Measurements from ENCODE around the gene CYP27C1.
"Not testable (repeated sequence)": the region's sequence is repeated elsewhere in the genome, so short reads cannot be mapped to it uniquely, and the experiment has no call there.

Gene CYP27C1, protein sequence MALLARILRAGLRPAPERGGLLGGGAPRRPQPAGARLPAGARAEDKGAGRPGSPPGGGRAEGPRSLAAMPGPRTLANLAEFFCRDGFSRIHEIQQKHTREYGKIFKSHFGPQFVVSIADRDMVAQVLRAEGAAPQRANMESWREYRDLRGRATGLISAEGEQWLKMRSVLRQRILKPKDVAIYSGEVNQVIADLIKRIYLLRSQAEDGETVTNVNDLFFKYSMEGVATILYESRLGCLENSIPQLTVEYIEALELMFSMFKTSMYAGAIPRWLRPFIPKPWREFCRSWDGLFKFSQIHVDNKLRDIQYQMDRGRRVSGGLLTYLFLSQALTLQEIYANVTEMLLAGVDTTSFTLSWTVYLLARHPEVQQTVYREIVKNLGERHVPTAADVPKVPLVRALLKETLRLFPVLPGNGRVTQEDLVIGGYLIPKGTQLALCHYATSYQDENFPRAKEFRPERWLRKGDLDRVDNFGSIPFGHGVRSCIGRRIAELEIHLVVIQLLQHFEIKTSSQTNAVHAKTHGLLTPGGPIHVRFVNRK

DNA sequence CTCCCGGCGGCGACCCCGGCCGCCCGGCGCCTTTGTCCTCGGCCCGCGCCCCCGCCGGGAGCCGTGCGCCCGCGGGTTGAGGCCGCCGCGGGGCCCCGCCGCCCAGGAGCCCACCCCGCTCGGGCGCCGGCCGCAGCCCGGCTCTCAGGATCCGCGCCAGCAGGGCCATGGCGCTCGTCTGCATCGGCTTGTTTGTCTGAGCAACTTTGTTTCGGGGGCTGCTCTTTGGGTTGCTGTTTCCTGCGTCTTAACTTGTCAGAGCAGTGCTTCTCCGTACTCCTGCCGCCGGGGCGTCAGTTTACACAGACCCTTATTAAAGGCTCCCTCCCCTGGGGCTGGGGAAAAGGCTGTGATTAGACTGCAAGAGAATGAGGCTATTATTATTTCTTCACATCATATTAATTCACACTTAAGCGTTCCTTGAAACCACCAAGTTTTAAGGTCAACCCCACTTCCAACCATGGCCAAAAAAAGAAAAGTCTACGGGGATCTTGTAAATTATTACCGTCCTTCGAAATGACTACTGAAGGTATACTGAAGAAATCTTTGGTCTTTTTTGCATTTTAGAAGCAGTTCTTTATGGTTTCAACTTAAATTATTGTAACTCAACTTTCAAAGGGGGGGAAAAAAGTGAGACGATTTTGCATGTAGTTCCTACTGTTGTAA lies at the start of gene CYP27C1:
Gene CYP27C1 (minus strand): TSS at position 198 of the 666 bp plus-strand sequence. CDS start 29 bp downstream, at position 169.
- DNase-seq: no peak

DNA sequence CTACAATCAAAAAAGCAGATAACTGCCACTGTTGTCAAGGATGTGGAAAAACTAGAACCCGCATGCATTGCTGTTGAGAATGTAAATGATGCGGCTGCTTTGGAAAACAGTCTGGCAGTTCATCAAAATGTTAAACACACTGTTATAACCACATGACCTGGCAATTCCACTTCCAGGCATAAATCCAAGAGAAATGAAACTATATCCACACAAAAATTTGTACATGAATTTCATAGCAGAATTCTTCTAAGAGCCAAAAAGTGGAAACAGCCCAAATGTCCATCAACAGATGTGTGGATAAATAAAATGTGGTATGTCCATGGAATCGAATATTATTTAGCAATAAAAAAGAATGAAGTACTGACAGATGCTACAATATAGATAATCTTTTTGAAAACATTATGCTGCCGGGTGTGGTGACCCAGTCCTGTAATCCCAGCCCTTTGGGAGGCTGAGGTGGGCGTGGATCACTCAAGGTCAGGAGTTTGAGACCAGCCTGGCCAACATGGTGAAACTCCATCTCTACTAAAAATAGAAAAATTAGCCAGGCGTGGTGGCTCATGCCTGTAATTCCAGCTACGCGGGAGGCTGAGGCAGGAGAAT lies 41.8 kb upstream of the CYP27C1 start:
- DNase-seq: no peak

DNA sequence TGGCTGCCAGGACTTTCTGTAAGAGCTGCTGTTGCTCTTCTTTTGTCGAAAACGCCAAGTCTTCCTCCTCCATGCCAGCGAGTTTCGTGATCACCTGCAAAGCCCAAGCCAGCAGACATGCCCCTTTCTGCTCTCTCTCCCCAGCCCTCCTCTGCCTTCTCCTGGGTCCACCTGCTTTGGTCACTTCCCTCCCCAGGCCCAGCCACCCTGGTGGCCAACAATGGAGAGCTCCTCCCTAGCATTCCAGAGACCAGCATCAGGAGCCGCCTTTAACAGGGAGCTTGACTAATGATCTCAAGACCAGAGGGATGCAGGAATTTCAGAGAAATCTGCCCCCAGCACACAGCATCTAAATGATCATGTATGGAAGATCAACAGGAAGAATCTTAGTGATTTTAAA lies 39.3 kb upstream of the CYP27C1 start:
- no peak for DNase-seq

DNA sequence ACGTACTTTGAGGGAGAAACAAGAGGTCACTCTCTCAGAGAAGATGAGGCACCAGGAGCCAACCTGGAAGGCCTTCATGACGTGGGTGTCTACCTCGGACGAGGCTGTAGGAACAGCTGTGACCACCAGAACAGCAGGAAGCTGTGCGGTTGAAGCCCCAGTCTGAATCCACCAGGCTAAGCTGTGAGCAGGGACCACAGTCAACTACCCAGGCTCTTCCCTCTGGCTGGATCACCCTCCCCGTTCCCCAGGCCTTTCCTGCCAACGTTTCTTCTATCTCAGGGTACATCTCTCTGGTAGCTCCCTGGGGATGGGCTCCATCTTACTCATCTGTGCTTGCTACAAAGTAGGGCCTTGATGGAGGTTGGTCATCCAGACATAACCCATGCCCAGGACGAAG lies 36.8 kb upstream of the CYP27C1 start:
- DNase-seq: no peak

DNA sequence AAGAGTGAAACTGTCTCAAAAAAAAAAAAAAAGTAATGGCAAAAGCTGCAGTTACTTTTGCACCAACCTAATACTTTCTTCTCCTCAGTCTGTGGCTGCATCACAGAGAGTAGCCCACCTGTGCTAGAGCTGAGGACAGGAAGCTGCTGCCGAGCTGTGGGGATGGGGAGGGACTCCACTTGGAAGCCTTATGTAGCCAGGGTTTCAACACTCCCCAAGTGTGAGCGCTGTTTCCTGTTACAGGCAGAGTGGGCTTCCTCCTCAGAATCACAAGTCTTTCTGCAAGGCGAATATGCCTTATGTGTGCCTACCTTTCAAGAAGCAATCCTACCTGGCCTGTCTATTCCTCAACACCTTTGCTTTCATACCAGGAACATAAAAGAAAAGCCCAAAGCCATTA lies 36.3 kb upstream of the CYP27C1 start:
- DNase-seq: no peak

DNA sequence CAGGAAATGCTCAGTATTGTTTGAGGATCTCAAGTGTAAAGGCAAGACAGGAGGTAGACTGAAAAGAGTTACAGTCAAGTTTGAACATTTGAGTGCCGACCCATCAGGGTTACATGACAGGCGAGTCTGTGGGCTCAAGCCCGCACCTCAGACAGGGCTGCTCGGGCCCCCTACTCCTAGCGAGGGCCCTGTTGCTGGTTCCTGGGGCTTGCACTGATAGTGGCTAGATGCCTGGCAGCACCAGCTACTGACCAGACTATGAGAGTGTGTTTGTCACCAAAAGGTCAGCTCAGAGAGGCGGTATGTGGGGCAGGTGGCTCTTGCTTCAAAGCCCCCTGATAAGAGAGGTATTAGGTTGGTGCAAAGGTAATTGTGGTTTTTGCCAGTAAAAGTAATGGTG lies 35.6 kb upstream of the CYP27C1 start:
- no peak for DNase-seq

DNA sequence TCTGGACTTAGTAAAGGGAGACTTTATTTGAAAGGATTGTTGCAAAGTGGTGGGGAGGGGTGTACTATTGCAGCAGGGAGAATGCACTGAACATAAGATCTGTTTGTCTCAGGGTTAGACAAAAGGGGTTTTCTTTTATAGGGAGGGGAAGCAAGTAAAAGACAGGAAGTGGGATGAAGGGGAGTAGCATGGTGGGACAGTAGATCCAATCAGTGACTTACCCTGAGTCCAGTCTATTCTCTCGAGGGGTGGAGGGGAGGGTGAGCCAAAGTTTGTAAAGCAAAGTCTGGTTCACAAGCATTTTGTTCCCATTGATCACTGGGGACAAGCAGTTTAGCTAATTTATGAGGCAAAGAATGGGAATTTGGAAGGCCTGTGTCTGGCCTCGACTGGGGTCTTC lies 35.0 kb upstream of the CYP27C1 start:
- DNase-seq: no peak

DNA sequence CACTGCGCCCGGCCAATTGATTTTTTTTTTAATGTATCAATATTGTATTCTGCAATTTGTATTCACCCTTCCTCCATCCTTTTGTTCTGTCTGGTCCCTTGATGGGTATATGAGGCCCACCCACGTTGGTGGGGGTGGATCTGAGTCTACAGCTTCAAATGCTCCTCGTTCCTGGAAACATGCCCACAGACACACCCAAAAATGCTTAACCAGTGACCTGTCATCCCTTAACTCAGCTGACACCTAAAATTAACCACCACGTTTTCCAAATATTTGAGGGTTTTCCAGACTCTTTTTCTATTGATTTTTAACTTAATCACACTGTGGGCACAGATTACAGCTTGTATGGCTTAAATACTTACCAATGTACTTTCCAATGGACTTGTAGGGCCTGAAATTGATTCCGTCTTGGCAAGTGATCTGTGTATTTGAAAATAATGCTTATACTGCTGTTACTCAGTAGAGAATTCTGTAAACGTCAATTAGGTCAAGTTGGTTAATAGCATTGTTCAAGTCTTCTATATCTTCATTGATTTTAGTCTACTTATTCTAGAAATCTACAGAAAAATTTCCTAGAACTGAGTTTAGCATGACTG lies 34.4 kb upstream of the CYP27C1 start:
- no peak for DNase-seq

DNA sequence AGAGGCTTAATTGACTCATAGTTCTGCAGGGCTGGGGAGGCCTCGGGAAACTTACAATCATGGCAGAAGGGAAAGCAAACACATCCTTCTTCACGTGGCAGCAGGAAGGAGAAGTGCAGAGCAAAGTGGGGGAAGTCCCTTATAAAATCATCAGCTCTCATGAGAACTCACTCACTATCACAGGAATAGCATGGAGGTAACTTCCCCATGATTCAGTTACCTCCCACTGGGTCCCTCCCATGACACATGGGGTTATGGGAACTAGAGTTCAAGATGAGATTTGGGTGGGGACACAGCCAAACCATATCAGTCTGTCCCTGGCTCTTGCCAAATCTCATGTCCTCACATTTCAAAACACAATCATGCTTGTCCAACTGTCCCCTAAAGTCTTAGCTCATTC lies 21.1 kb upstream of the CYP27C1 start:
- DNase-seq: not testable (repeated sequence)

DNA sequence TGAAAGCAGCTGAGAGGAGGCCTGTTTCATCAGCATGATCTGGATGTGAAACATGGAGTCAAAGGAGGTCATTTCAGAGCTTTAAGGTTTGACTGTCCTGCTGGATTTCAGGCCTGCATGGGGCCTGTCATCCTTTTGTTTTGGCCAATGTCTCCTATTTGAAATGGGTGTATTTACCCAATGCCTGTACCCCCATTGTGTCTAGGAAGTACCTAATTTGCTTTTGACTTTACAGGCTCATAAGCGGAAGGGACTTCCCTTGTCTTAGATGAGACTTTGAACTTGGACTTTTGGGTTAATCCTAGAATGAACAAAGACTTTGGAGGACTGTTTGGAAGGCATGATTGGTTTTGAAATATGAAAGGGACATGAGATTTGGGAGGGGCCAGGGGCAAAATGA lies 19.3 kb upstream of the CYP27C1 start:
- no peak for DNase-seq

DNA sequence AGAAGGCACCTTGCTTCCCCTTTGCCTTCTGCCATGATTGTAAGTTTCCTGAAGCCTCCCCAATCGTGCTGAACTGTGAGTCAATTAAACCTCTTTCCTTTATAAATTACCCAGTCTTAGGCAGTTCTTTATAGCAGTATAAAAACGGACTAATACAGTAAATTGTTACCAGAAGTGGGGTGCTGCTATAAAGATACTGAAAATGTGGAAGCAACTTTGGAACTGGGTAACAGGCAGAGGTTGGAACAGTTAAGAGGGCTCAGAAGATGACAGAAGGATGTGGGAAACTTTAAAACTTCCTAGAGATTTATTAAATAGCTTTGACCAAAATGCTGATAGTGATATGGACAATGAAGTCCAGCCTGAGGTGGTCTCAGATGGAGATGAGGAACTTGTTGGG lies 17.7 kb upstream of the CYP27C1 start:
- not testable (repeated sequence) for DNase-seq

DNA sequence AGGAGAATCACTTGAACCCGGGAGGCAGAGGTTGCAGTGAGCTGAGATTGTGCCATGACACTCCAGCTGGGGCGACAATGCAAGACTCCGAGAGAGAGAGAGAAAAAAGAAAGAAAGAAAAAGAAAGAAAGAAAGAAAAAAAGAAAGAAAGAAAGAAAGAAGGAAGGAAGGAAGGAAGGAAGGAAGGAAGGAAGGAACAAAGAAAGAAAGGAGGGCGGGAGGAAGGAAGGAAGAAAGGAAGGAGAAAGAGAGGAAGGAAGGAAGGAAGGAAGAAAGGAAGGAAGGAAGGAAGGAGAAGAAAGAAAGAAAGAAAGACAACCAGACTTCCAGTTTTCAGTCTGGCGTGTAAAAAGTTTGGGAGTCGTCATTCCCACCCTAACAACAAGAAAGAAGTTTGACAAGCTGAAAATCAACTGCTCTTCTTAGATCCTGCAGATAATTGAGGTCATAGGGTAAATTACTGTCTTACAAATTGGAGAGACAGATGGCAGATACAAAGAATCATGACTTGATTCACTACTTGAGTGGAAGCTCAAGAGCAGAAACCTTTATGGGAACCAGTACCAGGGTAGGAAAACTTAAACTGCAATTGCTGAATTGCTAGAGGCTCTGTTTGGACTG lies 15.1 kb upstream of the CYP27C1 start:
- DNase-seq: no peak

DNA sequence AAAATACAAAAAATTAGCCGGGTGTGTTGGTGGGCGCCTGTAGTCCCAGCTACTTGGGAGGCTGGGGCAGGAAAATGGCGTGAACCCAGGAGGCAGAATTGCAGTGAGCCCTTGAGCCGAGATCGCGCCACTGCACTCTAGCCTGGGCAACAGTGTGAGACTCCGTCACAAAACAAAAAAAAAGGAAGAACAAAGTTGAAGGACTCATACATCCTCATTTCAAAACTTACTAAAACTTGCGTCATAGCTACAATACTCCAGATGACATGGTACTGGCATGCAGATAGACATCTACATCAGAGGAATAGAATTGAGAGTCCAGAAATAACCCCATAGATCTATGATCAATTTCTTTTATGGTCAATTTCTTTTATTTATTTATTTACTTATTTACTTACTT lies 13.6 kb upstream of the CYP27C1 start:
- DNase-seq: no peak

DNA sequence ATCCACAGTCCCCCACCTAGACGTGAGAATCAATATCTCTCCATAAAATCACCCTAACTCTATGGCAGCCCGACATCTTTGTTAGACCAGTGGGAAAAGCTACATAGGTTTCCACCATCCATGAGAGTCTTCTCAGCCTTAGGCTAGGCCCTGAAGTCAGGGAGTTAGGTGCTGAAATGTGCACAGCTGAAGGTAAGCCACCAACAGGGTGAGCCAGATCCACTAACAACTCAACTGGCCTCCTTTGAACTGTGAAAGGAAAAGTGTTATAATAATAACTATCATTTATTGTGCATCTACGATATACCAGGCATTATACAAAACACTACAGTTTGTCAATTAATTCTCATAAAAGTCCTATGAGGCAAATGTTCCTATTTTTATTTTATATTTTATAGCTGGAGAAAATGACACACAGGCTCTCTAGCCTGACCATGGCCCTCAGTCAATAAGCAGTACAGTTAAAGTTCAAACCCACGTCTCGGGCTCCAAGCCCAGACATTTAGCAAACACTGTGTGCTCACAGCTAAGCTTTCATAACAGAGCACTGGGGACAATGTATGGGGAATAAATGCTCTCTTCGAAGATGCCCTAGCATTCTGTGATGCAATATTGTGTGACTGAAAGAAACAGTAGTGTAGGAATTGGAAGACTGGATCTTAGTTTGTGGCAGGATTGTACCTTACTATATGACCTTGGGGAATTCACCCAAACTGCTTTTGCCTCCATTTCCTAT lies 11.2 kb upstream of the CYP27C1 start:
- no peak for DNase-seq

DNA sequence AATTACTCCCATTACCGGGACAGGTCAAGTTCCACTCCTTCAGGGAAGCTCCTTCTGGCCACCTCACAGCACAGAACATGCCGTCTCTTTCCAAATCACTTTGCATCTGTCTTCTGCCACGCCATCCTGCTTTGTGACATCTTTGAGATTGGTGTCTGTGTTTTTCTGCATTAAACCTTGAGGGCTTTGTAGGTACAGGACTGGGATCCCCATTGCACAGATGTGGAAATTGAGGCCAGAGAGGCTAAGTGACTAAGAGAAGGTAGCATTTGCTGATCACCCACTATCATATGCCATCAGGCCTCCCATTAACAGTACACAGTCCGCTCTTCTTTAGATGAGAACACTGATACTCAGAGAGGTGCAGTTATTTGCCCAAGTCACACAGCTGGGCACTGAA lies 9.5 kb upstream of the CYP27C1 start:
- DNase-seq: no peak

DNA sequence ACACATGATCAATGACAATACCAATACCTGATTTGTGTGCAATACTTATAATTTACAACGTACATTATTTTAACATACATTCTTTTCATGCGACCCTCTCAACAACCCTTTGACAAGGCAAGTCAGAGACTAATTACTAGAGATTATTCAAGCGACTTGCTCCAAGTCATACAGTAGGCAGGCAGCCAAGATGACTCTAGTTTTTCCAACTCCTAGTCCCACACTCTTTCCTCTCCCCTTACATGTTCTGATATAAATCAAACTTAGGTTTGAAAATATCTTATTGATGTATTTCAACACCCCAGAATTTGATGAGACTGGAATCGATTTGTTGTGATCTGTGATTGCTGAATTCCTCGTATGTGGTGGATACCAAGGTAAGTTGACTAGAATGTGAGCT lies 8.0 kb upstream of the CYP27C1 start:
- DNase-seq: no peak

DNA sequence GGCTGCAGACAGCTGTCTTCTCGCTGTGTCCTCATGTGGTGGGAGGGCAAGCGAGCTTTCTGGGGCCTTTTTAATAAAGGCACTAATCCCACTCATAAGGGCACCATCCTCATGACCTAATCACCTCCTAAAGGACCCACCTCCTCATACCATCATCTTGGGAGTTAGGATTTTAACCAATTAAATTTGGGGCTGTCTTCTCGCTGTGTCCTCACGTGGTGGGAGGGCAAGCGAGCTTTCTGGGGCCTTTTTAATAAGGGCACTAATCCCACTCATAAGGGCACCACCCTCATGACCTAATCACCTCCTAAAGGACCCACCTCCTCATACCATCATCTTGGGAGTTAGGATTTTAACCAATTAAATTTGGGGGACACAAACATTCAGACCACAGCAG lies 7.2 kb upstream of the CYP27C1 start:
- not testable (repeated sequence) for DNase-seq

DNA sequence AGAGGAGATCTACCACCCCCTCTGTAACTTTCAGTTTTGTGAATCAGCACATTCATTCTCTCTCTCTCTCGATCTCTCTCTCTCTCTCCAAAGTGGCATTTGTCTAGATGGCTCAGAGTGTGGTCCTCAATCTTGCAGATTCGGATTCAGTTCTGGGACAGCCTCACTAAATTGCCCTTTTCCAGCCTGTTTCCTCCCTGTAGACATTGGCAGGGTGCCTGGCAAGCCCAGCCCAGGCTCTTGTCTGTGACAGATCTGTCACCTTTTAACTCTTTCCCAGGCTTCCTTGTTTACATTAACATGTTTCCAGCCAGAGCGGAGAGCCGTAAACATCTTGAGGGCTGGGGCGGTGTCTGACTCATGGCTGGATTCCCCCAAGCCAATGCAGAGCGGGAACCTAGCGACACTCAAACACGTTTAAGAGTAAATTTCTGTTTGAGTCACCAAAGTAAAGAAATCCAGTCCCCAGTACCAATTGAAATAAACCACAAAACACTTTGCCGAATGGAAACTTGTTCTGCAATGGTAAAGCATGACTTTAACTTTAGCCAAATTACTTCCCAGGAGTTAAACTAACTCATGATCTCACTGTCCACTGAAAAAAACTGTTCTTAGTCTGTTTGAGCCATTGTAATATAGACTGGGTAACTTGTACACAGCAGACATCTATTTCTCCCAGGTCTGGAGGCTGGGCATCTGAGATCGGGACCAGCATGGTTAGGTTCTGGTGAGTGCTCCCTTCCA lies 6.6 kb upstream of the CYP27C1 start:
- peak; percentile 40 for DNase-seq

DNA sequence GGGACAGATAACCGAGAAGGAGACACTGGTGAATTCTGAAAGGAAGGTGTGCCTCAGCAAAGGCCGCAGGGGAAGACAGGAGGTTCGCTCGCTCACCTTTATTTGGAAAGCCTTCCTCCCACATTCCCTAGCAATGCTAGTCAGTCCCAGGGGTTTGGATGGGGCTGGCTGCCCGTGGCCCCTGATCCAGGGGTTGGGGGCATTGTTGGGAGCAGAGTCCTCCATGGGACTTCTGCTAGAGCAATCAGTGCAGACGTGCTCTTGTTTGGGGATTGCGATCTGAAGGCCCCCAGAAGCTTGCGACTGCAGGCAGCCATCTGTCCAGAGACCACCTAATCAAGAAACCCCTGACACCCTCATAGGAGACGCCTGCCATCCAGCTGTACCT lies 6.0 kb upstream of the CYP27C1 start:
- DNase-seq: no peak

DNA sequence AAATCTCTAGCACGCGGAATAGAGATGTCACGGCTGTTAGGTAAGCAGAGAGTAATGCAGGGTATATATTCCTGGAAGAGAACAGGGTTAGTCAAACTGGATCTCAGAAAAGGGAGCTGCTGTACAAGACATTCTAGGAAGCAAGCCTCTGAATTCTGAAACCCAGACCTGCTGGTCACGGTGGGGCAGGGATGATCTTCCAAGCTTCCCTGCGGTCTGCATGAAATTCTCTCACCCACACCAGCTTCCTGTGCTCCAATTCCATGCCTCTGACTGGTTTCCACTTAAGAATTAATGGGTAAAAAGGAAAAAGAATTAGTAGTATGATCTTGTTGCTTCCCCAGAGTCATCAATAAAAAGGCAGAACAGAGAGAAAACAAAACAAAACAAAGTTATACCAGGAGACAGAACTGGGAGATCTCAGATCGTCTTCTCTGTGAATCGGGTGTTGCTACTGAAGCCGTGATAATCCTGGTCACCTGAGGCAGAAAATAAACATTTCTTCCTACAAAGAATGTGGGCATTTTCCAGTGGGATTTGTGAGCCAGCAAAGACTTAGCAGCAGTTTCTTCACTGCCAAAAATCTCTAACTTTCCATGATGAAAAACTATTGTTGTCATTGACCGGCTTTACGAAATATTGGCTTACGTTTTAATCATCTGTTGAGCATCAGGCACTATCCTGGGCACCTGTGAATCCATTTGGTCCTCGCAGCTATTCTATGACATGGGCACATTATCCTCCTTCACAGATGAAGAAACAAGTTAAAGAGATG lies 5.3 kb upstream of the CYP27C1 start:
- no peak for DNase-seq

DNA sequence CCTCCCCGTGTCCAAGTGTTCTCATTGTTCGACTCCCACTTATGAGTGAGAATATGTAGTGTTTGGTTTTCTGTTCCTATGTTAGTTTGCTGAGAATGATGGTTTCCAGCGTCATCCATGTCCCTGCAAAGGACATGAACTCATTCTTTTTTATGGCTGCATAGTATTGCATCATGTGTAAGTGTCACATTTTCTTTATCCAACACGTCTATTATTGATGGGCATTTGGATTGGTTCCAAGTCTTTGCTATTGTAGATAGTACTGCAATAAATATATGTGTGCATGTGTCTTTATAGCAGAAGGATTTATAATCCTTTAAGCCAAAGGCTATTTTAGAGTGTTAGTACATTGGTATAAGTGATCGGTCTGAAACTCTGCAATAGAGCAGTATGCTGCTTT lies 4.0 kb upstream of the CYP27C1 start:
- DNase-seq: peak; percentile 72
